SKM-1 treated with dmso at 0.1 percent for 144 hours (cell line): ENCODE data around the gene KIF4A.
A peak's percentile ranks its signal among the peaks of the same experiment; 100 is the strongest.
"Not testable (repeated sequence)": the region's sequence is repeated elsewhere in the genome, so short reads cannot be mapped to it uniquely, and the experiment has no call there.

ENCODE experiments used
- DNase-seq: peaks from one replicate; lab custom pipeline; 2025; ENCODE audit not compliant: unreplicated experiment; lab: John Stamatoyannopoulos, UW

The KIF4A gene, protein sequence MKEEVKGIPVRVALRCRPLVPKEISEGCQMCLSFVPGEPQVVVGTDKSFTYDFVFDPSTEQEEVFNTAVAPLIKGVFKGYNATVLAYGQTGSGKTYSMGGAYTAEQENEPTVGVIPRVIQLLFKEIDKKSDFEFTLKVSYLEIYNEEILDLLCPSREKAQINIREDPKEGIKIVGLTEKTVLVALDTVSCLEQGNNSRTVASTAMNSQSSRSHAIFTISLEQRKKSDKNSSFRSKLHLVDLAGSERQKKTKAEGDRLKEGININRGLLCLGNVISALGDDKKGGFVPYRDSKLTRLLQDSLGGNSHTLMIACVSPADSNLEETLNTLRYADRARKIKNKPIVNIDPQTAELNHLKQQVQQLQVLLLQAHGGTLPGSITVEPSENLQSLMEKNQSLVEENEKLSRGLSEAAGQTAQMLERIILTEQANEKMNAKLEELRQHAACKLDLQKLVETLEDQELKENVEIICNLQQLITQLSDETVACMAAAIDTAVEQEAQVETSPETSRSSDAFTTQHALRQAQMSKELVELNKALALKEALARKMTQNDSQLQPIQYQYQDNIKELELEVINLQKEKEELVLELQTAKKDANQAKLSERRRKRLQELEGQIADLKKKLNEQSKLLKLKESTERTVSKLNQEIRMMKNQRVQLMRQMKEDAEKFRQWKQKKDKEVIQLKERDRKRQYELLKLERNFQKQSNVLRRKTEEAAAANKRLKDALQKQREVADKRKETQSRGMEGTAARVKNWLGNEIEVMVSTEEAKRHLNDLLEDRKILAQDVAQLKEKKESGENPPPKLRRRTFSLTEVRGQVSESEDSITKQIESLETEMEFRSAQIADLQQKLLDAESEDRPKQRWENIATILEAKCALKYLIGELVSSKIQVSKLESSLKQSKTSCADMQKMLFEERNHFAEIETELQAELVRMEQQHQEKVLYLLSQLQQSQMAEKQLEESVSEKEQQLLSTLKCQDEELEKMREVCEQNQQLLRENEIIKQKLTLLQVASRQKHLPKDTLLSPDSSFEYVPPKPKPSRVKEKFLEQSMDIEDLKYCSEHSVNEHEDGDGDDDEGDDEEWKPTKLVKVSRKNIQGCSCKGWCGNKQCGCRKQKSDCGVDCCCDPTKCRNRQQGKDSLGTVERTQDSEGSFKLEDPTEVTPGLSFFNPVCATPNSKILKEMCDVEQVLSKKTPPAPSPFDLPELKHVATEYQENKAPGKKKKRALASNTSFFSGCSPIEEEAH

DNA sequence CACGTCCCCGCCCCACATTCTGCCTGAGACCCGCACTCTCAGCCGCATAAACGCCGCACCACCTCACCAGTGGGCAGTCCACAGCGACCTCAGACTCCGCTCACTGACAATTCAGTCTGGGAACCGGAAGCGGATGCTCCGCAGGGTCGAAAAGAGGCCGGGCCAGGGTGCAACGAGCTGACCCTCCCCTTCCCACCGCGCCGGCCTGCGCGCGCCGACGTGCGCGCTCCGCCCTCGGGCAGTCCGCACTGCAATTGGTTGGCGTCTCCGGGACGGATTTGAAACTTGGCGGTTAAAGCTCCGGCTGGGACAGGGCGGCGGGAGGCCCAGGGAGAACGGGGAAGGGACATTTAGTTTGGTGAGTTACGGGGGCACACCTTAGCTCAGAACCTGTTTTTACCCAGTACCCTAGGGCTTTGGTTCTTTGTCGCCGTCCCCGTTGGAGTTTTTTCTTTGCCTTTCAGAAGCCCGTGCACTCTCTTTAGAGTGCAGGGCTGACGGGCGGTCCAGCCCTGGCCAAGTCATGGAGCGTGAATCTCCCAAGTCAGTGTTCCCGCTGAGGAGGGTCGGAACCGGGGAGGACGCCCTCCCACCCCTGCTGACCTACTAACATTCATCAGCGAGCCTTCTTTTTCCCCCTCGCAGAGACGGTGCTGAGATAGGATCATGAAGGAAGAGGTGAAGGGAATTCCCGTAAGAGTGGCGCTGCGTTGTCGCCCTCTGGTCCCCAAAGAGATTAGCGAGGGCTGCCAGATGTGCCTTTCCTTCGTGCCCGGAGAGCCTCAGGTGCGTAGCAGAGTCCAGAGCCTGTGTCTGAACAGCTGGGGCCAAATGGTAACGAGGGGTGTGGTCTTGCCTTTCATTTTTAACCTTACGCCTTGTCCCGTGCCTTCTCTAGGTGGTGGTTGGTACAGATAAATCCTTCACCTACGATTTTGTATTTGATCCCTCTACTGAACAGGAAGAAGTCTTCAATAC lies at the start of gene KIF4A, which contains the start of gene PDZD11:
Gene KIF4A (plus strand): TSS at position 312 of the 978 bp plus-strand sequence. CDS start 355 bp downstream, at position 667.
Gene PDZD11 (minus strand): TSS at position 135 of the 978 bp plus-strand sequence. CDS start 586 bp downstream, outside the sequence.
- peak; percentile 56 for DNase-seq

DNA sequence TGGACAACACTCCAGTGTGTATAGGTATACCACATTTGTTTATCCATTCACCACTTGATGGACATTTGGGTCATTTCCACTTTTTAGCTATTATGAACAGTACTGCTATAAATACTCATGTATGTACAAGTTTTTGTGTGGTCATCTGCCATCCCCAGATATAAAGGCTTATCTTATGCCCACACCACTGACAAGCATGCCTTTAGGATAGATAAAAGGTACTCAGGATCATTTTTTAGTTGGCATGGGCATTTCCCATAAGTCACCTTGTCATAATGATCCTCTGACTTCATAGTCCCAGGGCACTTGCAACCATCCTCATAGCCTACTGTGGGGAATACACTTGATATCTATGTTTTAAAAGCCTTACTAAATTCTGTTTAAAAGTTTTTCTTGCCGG lies 49.2 kb upstream of the KIF4A start:
- no peak for DNase-seq

DNA sequence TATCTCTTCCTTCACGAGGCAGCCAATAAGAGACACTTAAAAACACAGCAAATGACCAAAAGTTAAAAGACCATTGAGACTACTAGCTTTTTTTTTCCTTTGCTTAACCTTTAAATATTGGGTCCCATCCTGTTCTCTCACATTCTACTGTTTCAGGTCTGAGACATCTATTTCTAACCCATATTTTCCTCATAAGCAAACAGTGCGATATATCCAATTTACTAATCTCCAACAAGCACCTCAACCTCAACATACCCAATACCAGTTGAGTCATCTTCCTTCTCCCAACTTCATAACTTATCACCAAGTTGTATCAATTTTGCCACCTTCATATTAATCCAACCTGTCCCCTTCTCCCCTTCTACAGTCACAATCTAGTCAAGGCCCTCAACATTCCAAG lies 48.4 kb upstream of the KIF4A start:
- DNase-seq, result no peak

DNA sequence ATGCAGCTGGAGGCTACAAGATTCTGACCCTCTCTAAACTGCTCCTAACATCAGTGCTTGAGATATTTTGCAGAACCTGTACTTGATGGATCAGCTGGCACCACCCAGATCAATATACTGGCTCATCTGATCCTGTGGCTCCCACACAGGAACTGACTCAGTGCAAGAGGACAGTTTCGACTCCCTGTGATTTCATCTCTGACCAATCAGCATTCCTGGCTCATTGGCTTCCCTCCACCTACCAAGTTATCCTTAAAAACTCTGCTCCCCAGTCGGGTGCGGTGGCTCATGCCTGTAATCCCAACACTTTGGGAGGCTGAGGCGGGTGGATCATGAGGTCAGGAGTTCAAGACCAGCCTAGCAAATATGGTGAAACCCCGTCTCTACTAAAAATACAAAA lies 46.3 kb upstream of the KIF4A start:
- DNase-seq, result not testable (repeated sequence)

DNA sequence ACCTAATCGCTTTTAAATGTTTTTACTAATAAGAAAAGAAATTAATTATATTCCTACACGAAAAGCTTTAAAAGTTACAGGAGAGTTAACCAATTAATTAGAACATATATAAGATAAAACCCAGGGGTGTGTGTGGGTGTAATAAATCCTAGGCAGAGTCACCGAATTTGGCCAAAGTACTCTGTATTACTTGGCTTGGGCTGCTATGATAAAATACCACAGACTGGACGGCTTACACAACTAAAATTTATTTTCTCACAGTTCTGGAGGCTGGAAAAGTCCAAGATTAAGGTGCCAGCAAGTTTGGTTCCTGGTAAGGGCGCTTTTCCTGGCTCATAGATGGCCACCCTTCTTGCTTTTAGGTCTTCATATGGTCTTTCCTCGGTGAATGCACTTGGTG lies 45.0 kb upstream of the KIF4A start:
- no peak for DNase-seq

DNA sequence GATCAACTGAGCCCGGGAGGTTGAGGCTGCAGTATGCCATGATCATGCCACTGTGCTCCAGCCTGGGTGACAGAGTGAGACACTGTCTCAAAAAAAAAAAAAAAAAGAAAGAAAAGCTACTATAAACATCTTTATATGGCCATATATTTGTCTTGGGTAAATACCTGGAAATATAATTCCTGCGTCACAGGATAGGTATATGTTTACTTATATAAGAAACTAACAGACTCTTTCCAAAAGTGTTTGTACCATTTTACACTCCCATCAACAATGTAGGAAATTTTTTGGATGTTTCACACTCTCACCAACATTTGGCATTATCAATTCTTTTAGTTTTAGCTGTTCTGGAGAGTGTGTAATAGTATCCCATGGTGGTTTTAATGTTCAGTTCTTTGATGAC lies 42.7 kb upstream of the KIF4A start:
- no peak for DNase-seq

DNA sequence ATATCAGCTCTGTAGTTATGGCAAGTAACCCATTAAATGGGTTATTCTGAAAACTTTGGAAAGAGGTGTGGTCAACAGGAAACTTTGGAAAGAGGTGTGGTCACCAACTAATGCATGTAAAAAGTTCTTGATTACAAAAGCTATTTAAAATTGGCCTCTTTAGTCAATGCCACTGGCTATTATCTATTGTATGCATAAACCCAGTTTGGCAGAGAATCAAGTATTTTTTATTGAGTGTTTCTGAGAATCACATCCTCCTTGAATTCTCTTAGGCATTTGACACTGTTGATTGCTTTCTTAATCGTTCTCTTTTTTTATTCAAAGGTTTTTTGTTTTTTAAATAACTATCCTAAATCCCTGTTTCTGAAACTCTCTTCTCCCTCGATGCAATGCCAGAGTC lies 37.4 kb upstream of the KIF4A start:
- DNase-seq, result no peak

DNA sequence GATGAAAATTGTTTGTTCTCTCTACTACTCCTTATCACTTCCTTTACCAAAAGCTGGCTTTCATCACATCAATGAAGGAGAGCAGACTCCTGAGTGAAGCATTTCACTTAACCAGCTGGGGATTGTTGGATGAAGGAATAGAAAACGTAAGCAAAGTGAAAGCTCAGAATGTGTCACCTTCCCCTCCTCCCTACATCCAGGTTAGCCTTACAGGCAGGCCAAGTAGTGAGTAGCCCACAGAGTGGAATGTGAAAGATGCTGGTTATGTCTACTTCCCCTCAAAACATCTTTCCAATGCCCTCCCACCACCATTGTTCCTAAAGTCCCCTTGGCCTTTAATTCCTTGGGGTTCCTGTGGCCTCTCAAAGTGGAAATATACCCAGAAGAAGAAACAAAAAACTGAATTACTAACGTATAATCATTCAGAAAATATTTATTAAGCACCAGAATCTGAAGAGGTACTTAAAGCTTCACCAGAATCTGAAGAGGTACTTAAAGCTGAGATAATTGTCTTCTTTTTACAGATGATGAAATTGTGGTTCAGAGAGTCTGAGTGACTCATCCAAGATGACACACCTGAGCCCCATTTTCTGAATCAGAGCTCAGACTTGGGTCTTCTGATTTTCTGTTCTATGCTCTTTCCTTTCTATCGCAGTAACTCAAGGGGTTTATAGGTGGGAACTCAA lies 36.4 kb upstream of the KIF4A start:
- DNase-seq, result no peak

DNA sequence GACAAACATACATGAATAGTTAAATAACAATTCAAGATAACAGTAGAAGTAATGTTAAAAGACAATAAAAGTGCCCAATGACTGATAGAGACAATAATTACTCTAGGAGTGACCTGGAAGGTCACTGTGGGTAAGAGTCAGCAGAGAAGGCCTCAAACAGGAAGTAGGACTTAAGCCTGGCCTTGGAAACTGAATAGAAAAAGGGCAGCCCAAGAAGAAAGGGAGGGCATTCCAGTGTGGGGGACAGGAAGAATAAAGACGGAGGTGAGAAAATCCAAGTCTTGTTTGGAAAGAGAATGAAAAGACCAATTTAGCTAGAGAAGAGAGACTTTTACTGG lies 35.9 kb upstream of the KIF4A start:
- no peak for DNase-seq

DNA sequence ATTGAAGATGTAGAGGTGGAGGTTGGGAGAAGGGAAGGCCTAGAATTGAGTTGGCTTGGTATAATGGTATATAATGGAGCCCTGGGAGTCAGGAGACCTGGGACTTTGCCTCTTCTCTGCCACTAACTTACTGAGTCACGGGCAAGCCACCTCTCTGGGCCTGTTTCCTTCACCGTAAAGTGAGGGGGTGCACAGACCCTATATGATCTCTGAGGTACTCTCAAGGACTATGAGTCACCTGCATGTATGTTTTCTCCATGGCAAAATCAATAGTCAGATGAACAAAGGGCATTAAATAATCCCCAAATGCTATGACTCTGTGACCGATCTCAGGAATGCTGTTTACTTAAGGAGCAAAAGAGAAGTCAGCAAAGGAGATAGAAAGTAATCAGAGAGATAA lies 35.0 kb upstream of the KIF4A start:
- no peak for DNase-seq

DNA sequence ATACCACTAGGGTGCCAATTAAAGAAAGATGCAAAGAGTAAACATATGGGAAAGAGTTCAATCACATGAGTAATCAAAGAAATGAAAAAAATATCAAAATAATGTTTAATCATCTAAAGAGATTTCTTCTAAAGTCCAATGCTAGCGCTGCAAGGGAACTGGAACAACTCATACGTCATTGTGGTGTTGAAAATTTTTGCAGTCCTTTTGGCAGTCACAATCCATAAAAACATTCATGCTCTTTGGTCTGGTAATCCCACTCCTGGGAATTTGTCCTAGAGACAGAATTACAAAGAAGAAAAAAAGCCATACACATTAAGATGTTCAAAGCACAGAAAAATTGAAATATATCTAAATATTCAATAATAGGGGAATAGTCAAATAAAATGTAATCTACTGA lies 34.5 kb upstream of the KIF4A start:
- DNase-seq, result no peak

DNA sequence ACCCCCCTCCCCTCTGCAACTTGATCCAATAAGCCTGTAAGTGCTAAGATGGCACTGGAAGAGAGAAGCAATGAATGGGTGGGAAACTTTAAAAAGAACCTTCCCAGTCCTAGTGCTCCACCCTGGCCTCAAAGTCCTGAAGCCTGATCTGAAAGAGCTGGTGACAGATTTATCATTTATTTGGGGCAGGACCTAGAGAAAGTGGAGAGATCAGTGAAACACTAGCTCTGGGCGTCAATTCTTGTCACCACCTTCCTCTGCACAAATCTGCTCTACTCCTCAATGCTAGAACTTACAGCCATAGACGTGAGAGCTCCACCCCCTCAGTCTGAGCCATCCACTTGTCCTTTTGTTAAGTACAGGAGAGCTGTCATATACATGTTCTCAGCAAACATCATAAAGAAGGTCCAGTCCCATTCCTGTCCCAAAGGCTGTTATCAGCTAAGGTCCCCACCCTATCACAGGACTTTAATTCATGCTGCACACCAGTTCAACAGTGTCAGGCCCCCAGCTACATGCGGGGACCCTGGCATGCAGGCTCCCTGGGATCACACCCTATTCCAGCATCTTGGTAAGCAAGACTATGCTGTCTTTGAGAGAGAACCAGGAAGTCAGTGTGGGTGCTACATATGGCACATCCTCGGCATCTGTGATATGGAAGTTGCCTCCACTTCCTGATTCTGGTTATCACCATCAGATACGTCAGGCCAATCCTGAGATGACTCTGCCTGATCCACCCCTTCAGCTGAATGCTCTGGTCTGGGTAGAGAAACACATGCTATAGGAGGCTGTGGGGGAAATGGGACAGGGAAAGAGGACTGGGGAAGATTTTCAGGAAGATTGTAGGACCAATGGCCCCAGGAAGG lies 32.2 kb upstream of the KIF4A start:
- no peak for DNase-seq

DNA sequence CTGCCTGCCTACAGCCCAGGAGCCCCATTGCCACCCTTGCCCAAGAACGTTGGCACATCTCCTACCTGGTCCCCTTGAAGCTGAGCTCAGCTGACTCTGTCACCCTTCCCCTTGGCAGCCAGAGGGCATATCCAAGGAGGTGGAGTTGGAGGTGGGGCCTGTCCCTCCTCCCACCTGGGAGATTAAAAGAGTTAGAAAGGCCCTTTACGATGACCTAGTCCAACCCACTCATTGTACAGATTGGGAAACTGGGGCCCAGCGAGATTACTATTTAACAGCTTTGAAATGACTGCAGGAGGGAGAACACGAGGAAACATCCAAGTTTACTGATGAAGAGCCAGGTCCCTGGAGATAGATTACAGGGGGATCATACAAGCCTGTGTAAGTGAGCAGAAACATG lies 29.8 kb upstream of the KIF4A start, which contains the start of gene P2RY4:
Gene P2RY4 (minus strand): TSS at position 101 of the 400 bp plus-strand sequence. CDS start 580 bp downstream, outside the sequence.
- no peak for DNase-seq

DNA sequence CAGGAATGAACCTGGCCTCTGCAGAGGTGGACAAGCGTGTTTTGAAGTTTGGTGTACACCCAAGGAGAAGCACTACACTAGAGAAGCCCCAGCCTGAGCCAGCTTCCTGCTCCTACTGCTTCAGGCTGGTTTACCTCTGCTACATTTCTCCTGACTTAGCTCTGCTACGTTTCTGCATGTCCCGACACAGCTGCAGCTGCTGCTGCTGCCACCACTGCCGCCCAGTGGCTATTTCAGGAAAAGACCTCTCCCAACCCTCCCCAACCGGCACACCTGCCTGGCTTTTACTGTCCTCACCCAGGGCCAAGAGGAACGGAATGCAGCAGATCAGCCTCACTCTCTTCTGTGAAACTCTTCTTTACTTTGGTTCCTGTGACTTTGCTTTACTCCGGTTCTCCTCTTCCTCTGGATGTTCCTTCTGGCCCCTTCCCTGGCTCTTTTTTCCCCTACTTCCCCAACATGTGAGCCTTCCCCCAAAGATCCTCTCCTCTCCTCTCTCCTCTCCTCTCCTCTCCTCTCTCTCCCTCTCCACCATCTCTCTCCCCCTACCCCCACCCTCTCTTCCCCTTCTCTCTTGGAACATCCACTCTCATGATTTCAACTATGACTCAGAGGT lies 26.8 kb upstream of the KIF4A start:
- DNase-seq, result peak; percentile 35

DNA sequence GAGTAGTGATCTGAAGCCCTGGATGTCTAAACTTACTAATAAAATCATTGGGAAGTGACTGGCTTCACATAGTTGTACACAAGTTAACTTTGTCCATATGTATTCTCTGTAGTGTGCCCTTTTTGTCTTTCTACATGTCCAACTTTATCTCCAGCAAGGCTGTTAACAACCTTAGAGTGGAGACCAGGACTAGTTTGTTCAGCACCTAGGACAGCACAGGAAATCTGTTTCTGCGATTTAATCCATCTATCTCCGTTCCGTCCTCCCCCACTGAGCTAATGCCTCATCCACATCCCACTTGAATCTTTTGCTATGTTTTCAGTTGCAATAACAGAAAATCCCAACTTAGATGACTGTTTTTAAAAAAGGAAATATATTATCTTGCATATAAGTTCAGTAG lies 25.1 kb upstream of the KIF4A start:
- DNase-seq, result no peak

DNA sequence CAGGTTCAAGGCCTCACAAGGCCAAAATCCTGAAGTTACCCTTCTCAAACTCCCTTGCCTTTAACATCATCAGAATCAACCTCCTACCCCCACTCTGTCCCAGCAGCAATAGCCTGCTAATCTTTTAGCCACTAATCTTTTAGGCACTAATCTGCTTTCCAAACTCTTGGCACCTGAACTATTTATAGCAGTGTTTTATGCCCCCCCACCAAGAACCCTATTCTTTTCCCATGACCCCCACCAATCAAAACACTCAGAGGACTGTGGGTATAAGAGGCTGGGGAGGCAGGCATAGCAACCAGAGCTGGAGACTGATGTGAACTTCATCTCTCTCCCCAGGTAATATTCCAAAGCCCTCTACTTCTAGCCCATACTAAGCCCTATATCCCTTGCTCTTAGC lies 21.9 kb upstream of the KIF4A start, which contains the start of gene ARR3:
Gene ARR3 (plus strand): TSS at position 301 of the 400 bp plus-strand sequence. CDS start 1,052 bp downstream, outside the sequence.
- no peak for DNase-seq

DNA sequence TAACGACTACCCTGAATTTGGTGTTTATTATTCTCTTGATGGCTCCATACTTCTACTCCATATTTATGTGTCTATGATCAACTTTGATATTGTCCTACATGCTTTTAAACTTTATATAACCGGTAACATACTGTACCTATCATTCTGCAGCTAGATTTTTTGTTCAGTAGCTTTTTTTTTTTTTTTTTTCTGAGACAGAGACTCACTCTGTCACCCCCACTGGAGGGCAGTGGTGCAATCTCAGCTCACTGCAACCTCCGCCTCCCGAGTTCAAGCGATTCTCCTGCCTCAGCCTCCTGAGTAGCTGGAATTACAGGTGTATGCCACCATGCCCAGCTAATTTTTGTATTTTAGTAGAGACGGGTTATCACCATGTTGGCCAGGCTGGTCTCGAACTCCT lies 15.9 kb upstream of the KIF4A start:
- DNase-seq, result not testable (repeated sequence)

DNA sequence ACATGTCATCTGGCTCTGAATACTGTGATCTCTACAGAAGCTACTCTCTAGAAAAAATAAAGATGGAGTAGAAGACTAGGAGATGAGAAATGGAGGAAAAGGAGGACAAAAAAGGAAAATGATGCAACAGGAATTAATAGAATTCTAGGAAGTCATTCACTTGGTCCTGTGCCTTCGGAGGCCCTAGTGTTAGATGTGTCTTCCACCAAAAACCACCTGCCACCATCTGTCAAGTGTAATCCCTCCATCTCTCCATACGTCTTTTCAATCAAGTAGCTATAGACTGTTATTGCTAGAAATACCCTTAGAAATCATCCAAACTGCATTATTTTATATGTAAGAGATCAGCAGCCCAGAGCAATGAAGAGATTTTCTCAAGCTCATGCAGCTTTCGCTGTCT lies 10.8 kb upstream of the KIF4A start:
- no peak for DNase-seq
